WERI-Rb-1 (cell line): ENCODE results near the gene NEBL.

ENCODE experiments used
- DNase-seq: peaks from one replicate; pipeline ENCODE4 v3.0.0-alpha.2; 2020
- H3K27ac ChIP-seq: fragments of 250-450 bp; sonication (Bioruptor Pico); 2 replicates; pipeline ENCODE4 v1.5.1; 2020; ENCODE audit warnings: mild to moderate bottlenecking, moderate library complexity
- H3K27me3 ChIP-seq: fragments of 250-450 bp; sonication (Bioruptor Pico); 2 replicates; pipeline ENCODE4 v1.5.1; 2021; ENCODE audit warnings: mild to moderate bottlenecking, low read depth, moderate library complexity; ENCODE audit not compliant: insufficient read depth, severe bottlenecking
- H3K36me3 ChIP-seq: fragments of 250-450 bp; sonication (Bioruptor Pico); 2 replicates; pipeline ENCODE4 v1.5.1; 2020; ENCODE audit warnings: mild to moderate bottlenecking, moderate library complexity
- H3K4me3 ChIP-seq: 2 replicates; pipeline ENCODE4 v1.5.1; 2011; ENCODE audit warnings: low read depth, mild to moderate bottlenecking, control low read depth, low read length
- H3K9me3 ChIP-seq: fragments of 250-450 bp; sonication (Bioruptor Pico); 2 replicates; pipeline ENCODE4 v1.5.1; 2021; ENCODE audit warnings: mild to moderate bottlenecking, moderate library complexity; ENCODE audit not compliant: severe bottlenecking
- CTCF ChIP-seq: IDR thresholded peaks from 2 replicates; pipeline ENCODE4 v1.5.1; 2011; ENCODE audit warnings: low read depth, mild to moderate bottlenecking, control low read depth, inconsistent platforms, low read length

The NEBL gene

DNA sequence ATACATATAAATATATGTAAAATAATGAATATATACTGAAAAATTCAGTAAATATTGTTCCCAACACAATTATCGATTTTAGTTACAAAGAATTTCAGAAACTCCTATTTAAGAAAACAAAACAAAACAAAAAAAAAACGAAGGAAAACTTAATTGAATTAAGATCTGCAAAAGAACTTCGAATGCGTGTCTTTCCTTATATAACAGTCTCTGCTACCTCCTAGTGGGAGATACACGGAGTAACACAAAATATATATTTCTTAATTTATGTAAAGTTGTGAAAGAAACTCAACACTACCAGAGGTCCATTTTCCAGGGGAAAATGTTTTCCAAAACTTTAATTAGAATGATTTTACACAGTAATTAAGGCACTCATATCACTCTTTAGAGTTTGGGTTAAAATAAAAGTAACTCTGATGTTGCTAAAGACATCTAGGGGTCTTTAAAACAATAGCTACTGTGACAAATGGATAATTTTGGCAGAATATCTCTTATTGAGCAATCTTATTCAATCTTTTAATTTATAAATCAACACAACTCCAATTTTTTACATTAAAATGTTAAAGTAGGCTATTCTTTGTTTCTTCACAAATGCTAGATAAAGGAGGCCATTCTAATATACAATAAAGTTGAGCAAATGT is 41.6 kb downstream of the NEBL start:
- H3K4me3 ChIP-seq = no peak overlapping the region
- no peak for TF ChIP-seq CTCF
- H3K36me3 ChIP-seq = no peaks in the 10 kb centered on the region
- H3K27me3 ChIP-seq = no peaks in the 10 kb centered on the region
- H3K27ac ChIP-seq = no peak overlapping the region
- no peak for DNase-seq
- no peaks in the 10 kb centered on the region for H3K9me3 ChIP-seq

DNA sequence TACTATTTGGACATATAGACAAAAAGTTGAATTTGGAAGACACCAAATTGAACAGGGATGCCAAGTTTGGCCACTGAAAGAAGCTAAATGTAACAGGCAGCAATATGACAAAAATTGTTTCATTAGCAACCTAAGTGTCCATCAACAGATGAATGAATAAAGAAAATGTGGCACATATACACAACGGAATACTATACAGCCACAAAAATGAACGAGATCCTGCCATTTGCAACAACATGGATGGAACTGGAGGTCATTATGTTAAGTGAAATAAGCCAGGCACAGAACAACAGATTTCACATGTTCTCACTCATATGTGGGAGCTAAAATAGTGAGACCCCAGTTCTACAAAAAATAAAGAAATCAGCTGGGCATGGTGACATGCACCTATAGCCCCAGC is 43.8 kb downstream of the NEBL start:
- no peak for TF ChIP-seq CTCF
- H3K27ac ChIP-seq = no peak overlapping the region
- no peaks in the 10 kb centered on the region for H3K27me3 ChIP-seq
- H3K36me3 ChIP-seq = no peaks in the 10 kb centered on the region
- no peaks in the 10 kb centered on the region for H3K9me3 ChIP-seq
- DNase-seq = no peak
- H3K4me3 ChIP-seq = no peak overlapping the region

DNA sequence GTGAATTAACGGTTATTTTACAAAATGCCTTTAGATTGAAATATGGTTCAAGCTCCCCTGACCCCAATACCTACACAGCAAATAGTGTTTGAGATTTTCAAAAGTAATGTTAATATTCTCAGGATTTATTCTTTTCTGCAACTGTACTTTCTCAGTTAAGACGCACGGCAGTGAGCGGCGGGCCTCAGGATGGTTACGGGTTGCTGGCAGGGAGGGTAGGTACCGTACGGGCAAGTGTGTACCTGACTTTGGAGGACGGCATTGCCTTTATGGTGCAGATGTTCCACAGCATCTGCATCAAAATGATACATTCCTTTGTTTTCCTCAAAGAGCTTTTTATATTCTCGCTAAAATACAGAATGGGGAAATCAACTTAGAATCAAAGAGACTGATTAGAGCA is 44.8 kb downstream of the NEBL start:
- no peak overlapping the region for H3K4me3 ChIP-seq
- TF ChIP-seq CTCF = no peak
- H3K36me3 ChIP-seq = no peaks in the 10 kb centered on the region
- no peaks in the 10 kb centered on the region for H3K9me3 ChIP-seq
- no peak for DNase-seq
- no peaks in the 10 kb centered on the region for H3K27me3 ChIP-seq
- H3K27ac ChIP-seq = no peak overlapping the region

DNA sequence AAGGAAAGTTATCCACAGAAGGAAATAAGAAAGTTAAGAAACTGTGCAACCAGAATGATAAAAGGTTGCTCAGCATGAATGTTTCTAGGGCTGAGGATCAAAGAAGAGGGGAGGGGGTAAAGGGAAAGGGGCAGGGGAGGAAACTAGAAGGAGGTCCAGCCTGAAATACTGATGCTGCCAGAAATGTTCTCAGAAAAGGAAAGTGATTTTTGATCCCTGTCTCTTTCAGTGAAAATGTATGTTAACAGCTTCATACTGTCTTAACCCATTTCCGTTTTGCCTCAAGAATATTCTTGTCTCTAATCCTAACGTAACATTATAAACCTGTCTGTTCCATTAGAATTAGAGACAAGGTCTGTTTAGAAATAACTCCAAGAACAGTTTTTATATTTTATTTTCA is 49.6 kb downstream of the NEBL start:
- no peaks in the 10 kb centered on the region for H3K36me3 ChIP-seq
- TF ChIP-seq CTCF = no peak
- DNase-seq = no peak
- H3K9me3 ChIP-seq = no peaks in the 10 kb centered on the region
- no peaks in the 10 kb centered on the region for H3K27me3 ChIP-seq
- no peak overlapping the region for H3K4me3 ChIP-seq
- H3K27ac ChIP-seq = no peak overlapping the region

- no peak for DNase-seq
- no peaks in the 10 kb centered on the region for H3K9me3 ChIP-seq
- no peaks in the 10 kb centered on the region for H3K36me3 ChIP-seq
- no peak overlapping the region for H3K4me3 ChIP-seq
- H3K27me3 ChIP-seq = no peaks in the 10 kb centered on the region
- TF ChIP-seq CTCF = no peak
- H3K27ac ChIP-seq = no peak overlapping the region
These were observed 50.8 kb downstream of the NEBL start for GRCh38 chr10:20846263-20846662.

- no peak for TF ChIP-seq CTCF
- H3K4me3 ChIP-seq = no peak overlapping the region
These were observed 55.7 kb downstream of the NEBL start for GRCh38 chr10:20841419-20841818.

More at GRCh38 chr10:20841419-20841818, 55.7 kb downstream of the NEBL start:
- no peak overlapping the region for H3K27ac ChIP-seq
- no peaks in the 10 kb centered on the region for H3K36me3 ChIP-seq
- no peaks in the 10 kb centered on the region for H3K9me3 ChIP-seq
- H3K27me3 ChIP-seq = no peaks in the 10 kb centered on the region
- DNase-seq = no peak
